ENCODE data around the gene SENP7.

GRCh38 chr3:101521211-101521701 lies 8.2 kb upstream of the SENP7 start:
- TF ChIP-seq CTCF (IDR thresholded peaks at IDR 0.05) (no peak), POLR2A (IDR thresholded peaks at IDR 0.05) (no peak)

Data from Peyer's patch (tissue), 4 donors.